Measurements from ENCODE around the gene ZBTB25.

- TF ChIP-seq EZH2 (IDR thresholded peaks at IDR 0.05; ENCODE audit: low read length, missing control alignments) (no peak), CTCF (conservative IDR thresholded peaks at IDR 0.05 in 1 of 2, IDR thresholded peaks at IDR 0.05 in 1 of 2; ENCODE audit: low read depth in 1 of 2, low read length in 2 of 2) (no peak)
Measured at GRCh38 chr14:64509036-64509435, 5.4 kb upstream of the ZBTB25 start.
